Stimulated activated CD4-positive, alpha-beta T cell treated with anti-CD3 and anti-CD28 coated beads, TNF-alpha, amount 100 ng/mL, for 48 hours (primary cell): ENCODE results near the gene MUC15.

Source experiments
- DNase-seq, 3 donors: peaks; one replicate each; pipeline ENCODE4 v3.0.0-alpha.2; 2020; ENCODE audit warnings: low read depth in 3 of 3

Gene MUC15

DNA sequence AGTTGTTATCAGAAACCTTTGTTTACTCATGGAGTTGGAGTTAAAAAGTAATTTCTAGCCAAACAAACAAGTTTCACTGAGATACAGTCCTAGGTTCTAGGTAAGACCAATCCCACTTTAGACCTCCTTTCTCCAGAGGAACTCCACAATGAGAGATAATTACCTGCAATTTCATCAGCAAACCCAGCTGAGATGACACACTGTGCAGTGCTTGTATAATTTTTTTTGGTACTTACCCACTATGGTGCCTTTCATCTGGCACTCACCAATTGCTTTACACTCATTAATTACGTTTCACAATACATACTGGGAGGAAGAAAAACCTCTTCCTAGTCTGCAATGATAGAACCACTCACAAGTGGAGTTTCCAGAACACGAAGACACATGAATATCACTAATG is 1.8 kb upstream of the MUC15 start:
- DNase-seq: no peak

- DNase-seq: no peak
Observed at GRCh38 chr11:26572770-26573402, 823 bp upstream of the MUC15 start.

- no peak for DNase-seq
Observed at GRCh38 chr11:26569646-26570045, 2.4 kb downstream of the MUC15 start.

DNA sequence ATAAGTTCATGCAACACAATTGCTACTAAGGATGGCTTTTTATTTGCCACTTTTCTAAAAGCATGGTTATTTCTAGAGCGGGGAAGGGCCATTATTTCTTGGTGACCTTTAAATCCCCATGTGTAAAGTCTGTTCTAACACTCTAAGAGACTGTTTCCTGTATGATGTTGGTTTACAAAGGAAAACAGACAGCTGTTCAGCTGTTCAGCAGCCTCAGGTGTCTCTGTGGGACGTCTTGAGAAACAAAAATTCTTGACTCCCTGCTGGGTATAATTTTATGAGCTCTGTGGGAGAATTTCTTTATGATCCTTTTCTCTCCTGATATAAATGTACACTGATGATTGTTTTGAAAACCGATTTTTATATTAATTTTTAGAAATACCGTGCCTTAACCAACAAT is 13.9 kb downstream of the MUC15 start:
- DNase-seq: no peak

- DNase-seq: no peak
Observed at GRCh38 chr11:26557666-26558065, 14.4 kb downstream of the MUC15 start.

GRCh38 chr11:26556582-26556981 is 15.5 kb downstream of the MUC15 start:
- no peak for DNase-seq

DNA sequence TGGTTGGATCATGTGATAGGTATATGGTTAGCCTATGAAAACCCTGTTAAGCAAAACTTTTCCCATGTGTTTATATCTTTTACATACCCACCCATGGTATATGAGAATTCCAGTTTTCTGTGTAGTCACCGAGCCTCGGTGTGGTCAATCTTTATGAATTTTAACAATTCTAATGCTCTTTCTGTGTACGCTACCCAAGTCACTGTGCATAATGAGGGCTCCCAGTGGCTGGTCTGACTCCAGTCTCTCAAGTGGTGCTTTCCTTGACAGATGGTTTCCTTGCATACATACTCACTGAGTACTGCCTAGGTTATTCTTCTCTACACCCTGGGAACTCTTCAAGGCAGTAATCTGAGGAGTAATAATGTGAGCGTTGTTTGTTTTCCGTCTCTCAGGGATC is 17.6 kb downstream of the MUC15 start:
- DNase-seq: no peak

DNA sequence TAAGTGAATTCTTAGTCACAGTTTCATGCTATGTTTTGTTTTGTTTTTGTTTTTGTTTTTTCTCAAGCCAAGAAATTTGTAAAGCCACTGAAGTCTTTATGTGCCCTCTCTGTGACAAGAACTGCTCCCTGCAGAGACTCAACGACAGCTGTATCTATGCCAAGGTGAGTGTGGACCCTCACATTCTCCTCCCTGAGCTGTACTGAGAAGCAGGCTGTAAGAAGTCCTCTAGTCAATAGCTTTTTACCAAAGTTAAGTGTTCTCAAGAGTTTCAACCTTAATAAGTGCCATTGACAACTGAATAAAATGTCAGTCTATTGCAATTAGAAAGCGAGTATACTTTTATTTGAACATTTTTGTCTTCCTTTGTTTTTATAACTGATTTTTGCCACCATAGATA is 18.9 kb downstream of the MUC15 start:
- no peak for DNase-seq

DNA sequence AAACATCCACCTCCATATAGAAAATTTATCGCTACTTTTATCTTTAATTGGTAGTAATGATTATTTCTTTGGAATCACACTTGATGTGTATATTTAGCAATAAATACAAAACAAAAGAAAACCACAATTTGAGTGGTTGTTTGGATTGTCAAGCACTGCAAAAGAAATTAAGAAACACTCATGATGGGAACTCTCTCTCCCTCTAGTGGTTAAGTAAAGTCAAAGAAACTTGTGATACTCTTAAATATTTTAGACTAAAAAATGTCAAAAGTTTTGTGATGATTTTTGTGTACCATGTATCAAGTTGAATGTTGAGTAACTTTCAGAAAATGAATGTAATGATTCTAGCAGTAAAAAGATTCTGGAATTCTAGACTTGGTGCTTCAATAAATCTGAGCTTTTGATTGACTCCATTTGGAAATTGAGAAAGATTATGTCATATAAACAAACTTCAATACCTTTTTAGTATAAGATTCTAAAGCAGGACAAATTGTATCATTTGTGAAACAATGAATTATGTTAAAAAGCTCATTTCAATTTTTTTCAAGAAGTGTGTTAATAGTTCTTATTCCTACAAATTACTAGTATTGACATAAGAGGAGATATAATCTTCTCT is 20.8 kb downstream of the MUC15 start:
- no peak for DNase-seq

DNA sequence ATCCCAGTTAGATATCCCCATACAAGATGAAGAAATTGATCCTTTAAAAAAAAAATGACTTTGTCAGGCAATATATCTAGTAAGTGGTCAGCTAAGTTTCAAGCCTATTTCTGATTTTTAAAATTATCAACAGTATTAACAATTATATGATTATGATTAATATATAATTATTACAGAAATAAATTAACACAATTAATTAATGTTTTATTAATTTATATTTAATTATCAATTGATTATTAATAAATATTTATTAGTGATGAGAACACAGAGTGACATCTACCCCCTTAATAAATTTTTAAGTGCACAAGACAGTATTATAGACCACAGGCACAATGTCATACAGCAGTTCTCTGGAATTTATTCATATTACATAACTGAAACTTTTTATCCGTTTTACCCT is 22.0 kb downstream of the MUC15 start:
- DNase-seq: no peak

GRCh38 chr11:26549176-26549575 is 22.9 kb downstream of the MUC15 start:
- no peak for DNase-seq

- DNase-seq: no peak
Observed at GRCh38 chr11:26541870-26542269, 30.2 kb downstream of the MUC15 start.

DNA sequence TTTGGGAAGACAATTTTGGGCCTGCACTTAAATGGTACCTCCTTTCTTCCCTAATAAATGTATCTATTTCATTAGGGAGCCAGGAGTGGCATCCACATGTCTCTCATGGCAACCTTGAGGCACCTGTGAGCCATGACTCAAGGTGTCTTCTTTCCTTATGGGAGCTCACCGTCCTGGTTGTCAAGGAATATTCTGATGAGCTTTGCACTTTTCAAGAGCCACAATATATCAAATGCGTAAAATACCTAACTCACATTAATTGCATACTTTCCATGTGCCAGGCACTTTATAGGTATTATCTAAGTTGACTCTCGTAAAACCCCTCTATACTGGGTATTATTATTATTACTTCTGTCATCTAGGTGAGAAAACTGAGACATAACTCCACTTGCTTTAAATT is 32.5 kb downstream of the MUC15 start:
- no peak for DNase-seq

DNA sequence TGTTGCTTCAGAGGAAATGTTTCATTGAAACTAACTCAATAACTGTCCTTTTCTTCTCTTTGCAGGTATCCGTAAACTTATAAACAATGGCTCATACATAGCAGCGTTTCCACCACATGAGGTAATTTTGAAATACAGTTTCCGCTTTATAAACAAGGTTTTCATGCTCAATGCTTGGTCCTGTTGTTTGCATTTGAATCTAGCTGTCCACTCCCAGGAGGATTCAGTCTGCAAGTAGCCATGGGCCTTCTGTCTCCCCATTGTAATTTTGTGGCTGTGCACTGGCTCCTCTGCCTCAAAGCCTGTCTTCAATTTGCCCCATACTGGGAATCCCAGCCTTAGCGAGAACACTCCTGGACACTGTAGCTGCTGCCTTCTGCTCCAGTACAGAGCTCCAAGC is 34.7 kb downstream of the MUC15 start:
- no peak for DNase-seq

GRCh38 chr11:26527685-26528084 is 44.4 kb downstream of the MUC15 start:
- DNase-seq: no peak

DNA sequence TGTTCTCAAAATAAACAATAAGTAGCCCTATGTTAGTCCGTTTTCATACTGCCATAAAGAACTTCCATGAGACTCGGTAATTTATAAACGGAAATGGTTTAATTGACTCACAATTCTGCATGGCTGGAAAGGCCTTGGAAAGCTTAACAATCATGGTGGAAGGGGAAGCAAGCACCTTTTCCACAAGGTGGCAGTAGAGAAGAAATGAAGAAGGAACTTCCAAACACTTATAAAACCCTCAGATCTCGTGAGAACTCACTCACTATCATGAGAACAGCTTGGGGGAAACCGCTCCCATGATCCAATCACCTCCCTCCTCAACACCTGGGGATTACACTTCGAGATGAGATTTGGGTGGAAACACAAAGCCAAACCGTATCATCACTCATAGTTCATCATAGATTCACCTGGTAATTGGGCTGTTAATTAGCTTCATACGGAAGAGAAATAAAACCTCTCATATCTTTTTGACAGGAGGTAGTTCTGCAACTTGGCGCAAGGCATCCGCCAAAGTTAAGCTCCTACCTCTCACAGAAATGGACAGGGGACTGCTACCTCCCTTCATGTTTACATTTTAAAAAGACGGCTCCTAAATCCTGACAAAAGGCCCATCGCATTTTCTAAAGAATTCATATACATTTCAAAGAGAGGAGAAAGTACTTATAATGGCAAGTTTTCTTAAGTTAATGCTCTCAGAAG is 49.0 kb downstream of the MUC15 start:
- DNase-seq: no peak

DNA sequence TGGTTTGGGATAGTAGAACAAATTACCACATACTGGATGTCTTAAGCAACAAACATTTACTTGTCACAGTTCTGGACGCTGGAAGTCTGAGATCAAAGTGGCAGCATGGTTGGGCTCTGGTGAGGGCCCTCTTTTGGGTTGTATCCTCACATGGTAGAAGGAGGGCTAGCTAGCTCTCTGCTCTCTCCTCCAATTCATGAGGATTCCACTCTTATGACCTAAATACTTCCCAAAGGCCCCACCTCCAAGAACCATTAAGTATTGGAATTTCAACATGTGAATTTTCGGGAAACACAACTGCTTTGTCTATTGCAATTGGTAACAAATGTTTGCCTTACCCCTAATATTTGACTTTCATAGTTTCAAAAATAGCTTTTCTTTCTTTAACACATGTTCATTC is 52.6 kb downstream of the MUC15 start:
- no peak for DNase-seq

DNA sequence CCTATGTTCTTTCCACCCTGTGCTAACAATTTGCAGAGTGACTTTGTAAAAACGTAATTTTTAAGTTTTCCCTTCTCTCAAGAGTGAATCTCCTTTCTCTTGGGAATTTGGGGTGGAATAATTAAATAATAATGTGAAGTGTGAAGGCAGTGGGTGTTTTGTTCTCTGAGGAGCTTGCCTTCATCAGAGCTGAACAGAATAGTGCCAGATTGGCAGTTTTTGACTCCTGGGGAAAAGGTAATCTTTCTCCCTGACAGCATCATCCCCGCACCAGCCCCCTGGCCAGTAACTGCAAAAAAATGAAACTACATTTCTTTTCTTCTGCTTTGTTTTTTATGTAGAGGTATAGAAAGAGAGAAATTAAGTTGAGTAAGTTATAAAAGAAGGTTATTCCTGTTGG is 59.9 kb downstream of the MUC15 start:
- DNase-seq: no peak

- DNase-seq: no peak
Observed at GRCh38 chr11:26510756-26511155, 61.3 kb downstream of the MUC15 start.

DNA sequence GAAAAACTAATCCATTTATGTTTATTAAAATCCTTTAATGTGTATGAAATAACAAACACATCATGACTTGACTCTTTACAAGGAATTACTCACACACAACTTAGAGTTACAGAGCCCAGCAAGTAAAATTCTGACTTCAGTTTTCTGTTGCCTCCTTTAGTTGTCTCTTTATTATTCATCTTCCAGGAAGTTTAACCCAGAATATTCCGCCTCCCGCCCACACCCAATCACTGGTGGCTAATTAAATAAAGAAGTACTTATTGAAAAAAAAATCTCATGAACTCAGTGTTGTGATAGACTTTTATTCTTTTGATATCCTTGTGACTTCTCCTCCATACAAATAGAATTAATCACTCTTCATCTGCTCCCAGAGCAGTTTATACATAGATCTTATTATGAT is 61.9 kb downstream of the MUC15 start:
- no peak for DNase-seq
